Lung (tissue), 12 donors: ENCODE data around the gene AKAP6. TPM values are rescaled to one million over a fixed set of nuclear protein-coding genes. Genes with fewer than 3 reads are reported as not detected.

Source experiments
- ATAC-seq: fragments of 200-7000 bp; cut with Tn5 transposase; one replicate; pipeline ENCODE4 v1.9.1; 2020; ENCODE audit warnings: moderate number of reproducible peaks; ENCODE audit not compliant: insufficient read depth, low FRiP score
- DNase-seq, 3 donors: peaks; one replicate each; pipeline ENCODE4 v3.0.0-alpha.2; 2013 to 2017
- H3K27ac ChIP-seq, 2 donors: one replicate each; pipeline ENCODE4 v1.5.1; 2013; ENCODE audit warnings: mild to moderate bottlenecking in 2 of 2, moderate library complexity in 2 of 2, control low read depth in 1 of 2, inconsistent platforms in 1 of 2, low read depth in 1 of 2, low read length in 1 of 2
- H3K27me3 ChIP-seq, 3 donors: one replicate each; pipeline ENCODE4 v1.5.1; 2013; ENCODE audit warnings: low read length in 2 of 3; ENCODE audit not compliant: control insufficient read depth in 3 of 3, insufficient read depth in 3 of 3
- H3K36me3 ChIP-seq, 4 donors: one replicate each; pipeline ENCODE4 v1.5.1; 2013; ENCODE audit warnings: low read length in 4 of 4, mild to moderate bottlenecking in 1 of 4, moderate library complexity in 1 of 4; ENCODE audit not compliant: control insufficient read depth in 4 of 4, insufficient read depth in 4 of 4
- H3K4me1 ChIP-seq, 5 donors: one replicate each; pipeline ENCODE4 v1.5.1; 2013; ENCODE audit warnings: low read length in 5 of 5, mild to moderate bottlenecking in 2 of 5, moderate library complexity in 1 of 5; ENCODE audit not compliant: control insufficient read depth in 5 of 5, insufficient read depth in 5 of 5
- H3K4me3 ChIP-seq: one replicate; pipeline ENCODE4 v1.5.1; 2013; ENCODE audit warnings: mild to moderate bottlenecking, control low read depth, moderate library complexity
- H3K9ac ChIP-seq, 2 donors: one replicate each; pipeline ENCODE4 v1.5.1; 2013; ENCODE audit warnings: low read length in 2 of 2, control low read depth in 1 of 2; ENCODE audit not compliant: insufficient read depth in 1 of 2
- H3K9me3 ChIP-seq, 4 donors: one replicate each; pipeline ENCODE4 v1.5.1; 2013; ENCODE audit warnings: low read length in 3 of 4, mild to moderate bottlenecking in 1 of 4, moderate library complexity in 1 of 4; ENCODE audit not compliant: control insufficient read depth in 4 of 4, insufficient read depth in 3 of 4
- WGBS, 2 donors: extraction: QIAGEN DNeasy Blood & Tissue Kit; methylation state at CpG; one replicate each; pipeline ENCODE4 v1.1.7; 2013; 5-methylcytosine and 5-hydroxymethylcytosine counted together
- polyA plus RNA-seq, 2 donors: library from polyadenylated mRNA; stranded (reverse); fragments of 200-250 nt; gene quantifications; one replicate each; pipeline ENCODE4 v1.2.1, GENCODE V29; 2013
- total RNA-seq, 2 donors: library from RNA; depleted of rRNA in 1 of 2; stranded (reverse); fragments of >200 nt in 1 of 2; gene quantifications; one replicate each; pipeline ENCODE4 v1.2.1, GENCODE V29; 2014 to 2021
- TF ChIP-seq, protein P1 (sequence below): IDR thresholded peaks from 2 replicates; pipeline ENCODE4 v1.5.1; 2012; ENCODE audit warnings: mild to moderate bottlenecking; ENCODE audit errors: control extremely low read depth, extremely low read depth
- donor health status: control.
- donor health status: control.
- donor health status: Bipolar disorder and iron deficiency.
- donor health status: healthy.
- donor health status: DM: yes; HTN: yes; CAD: no.

AKAP6 gene
- total and polyA plus RNA-seq, 4 donors, result 1.5 to 27.1 (median 7.7) TPM

DNA sequence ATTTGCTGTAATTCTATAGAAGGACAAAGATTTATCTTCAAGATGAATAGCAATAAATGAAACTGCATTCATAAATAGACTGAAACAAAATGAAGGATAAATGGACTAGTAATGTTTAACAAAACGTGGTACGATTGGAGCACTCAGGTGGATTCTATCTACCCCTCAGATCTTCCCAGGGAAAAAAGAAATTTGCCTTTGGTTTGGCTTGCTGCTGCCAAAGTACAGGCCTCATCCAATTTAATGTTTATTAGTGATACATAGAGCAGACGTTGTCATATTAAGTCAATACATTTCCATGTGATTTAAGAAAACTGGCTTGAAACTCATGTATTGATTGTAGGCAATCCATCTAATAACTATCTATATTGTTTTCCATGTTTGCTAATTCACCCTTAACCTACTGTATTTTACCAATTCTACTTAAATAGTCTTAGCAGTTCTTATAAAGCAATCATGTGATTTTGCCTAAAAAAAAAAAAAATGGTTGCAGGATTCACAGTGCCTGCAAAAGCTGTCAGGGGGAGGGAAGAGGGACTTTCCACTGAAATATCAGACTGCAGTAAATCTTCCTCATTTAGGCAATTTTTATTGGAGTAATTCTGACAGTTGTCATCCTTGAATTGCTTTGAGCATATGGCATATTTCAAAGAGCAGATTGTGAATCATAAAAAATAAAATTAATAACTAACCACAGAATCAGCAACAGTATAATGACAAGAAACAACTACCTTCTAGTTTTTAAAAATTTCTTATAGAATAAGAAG is 367.4 kb downstream of the AKAP6 start:
- Histone ChIP-seq H3K4me1 (peaks cover 0 to 13% (median 0%) of the 10 kb centered on the region in 5 donors), H3K9me3 (no peaks in the 10 kb centered on the region), H3K36me3 (no peaks in the 10 kb centered on the region), H3K4me3 (no peak overlapping the region), H3K27ac (no peak overlapping the region), H3K9ac (no peak overlapping the region), H3K27me3 (no peaks in the 10 kb centered on the region)
- WGBS, 2 donors, result 95 to 96% methylated on average over 3 of the region's 3 CpGs
- ATAC-seq (no peak), DNase-seq (no peak)
- TF ChIP-seq, protein P1, sequence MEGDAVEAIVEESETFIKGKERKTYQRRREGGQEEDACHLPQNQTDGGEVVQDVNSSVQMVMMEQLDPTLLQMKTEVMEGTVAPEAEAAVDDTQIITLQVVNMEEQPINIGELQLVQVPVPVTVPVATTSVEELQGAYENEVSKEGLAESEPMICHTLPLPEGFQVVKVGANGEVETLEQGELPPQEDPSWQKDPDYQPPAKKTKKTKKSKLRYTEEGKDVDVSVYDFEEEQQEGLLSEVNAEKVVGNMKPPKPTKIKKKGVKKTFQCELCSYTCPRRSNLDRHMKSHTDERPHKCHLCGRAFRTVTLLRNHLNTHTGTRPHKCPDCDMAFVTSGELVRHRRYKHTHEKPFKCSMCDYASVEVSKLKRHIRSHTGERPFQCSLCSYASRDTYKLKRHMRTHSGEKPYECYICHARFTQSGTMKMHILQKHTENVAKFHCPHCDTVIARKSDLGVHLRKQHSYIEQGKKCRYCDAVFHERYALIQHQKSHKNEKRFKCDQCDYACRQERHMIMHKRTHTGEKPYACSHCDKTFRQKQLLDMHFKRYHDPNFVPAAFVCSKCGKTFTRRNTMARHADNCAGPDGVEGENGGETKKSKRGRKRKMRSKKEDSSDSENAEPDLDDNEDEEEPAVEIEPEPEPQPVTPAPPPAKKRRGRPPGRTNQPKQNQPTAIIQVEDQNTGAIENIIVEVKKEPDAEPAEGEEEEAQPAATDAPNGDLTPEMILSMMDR, result no peak

DNA sequence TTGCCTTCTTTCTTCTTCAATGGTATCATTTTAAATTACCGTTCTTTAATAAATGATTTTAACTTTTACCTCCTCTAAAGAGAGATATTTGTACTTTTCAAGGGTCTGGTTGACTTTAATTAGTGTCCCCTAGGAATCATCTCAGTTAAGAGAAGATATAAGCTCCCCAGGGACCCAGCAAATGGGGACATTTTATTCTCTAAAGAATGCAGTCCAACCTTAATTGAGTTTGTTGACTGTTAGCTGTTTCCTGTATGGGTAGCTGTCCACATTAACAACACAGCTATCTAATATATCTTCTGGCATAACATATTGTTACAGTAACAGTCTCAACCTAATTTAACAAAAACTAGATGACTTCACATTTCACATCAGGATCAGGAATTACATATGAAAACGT is 368.0 kb downstream of the AKAP6 start:
- H3K4me3 ChIP-seq, result no peak overlapping the region
- DNase-seq, result no peak
- peaks cover 0 to 13% (median 0%) of the 10 kb centered on the region in 5 donors for H3K4me1 ChIP-seq
- no peak overlapping the region for H3K27ac ChIP-seq
- H3K9ac ChIP-seq, result no peak overlapping the region
- TF ChIP-seq, protein P1, result no peak
- WGBS, 2 donors, result 82 to 87% methylated on average over 2 of the region's 2 CpGs
- no peak for ATAC-seq
- no peaks in the 10 kb centered on the region for H3K9me3 ChIP-seq
- no peaks in the 10 kb centered on the region for H3K36me3 ChIP-seq
- H3K27me3 ChIP-seq, result no peaks in the 10 kb centered on the region

DNA sequence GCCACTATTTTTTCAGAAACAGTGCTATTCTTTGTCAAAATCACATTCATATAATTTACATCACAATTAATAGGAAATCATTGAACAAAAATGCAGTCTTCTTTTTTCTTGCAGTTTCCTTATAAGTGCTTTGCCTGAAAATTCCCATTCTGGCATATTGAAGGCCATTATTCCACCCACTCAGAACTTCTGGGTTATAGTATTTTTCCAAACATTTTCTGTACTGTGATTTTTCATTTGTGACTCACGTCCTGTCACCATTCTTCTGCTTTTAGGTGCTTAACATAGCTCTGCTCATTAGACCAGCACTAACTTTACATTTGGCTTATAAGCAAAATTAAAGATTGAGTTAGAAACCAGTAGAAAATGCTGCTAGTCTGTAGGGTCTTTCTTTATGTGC is 368.6 kb downstream of the AKAP6 start:
- ATAC-seq (no peak), DNase-seq (no peak)
- 74 to 87% methylated on average over 1 of the region's 1 CpG for WGBS, 2 donors
- no peaks in the 10 kb centered on the region for H3K36me3 ChIP-seq
- peaks cover 0 to 13% (median 3%) of the 10 kb centered on the region in 5 donors for H3K4me1 ChIP-seq
- no peaks in the 10 kb centered on the region for H3K9me3 ChIP-seq
- no peak overlapping the region for H3K4me3 ChIP-seq
- no peak overlapping the region for H3K9ac ChIP-seq
- H3K27me3 ChIP-seq, result no peaks in the 10 kb centered on the region
- no peak overlapping the region for H3K27ac ChIP-seq
- TF ChIP-seq, protein P1, result no peak
